Activated naive CD8-positive, alpha-beta T cell (primary cell): ENCODE results near the gene OR8K5.
"Not testable (repeated sequence)": the region's sequence is repeated elsewhere in the genome, so short reads cannot be mapped to it uniquely, and the experiment has no call there.

ENCODE experiments used
- H3K27ac Mint-ChIP-seq: one replicate; pipeline ENCODE4 v1.8.0; 2021; ENCODE audit warnings: mixed read lengths
- H3K27me3 Mint-ChIP-seq: one replicate; pipeline ENCODE4 v1.8.0; 2021; ENCODE audit warnings: mixed read lengths
- H3K36me3 Mint-ChIP-seq: one replicate; pipeline ENCODE4 v1.8.0; 2021; ENCODE audit warnings: mixed read lengths
- H3K4me1 Mint-ChIP-seq: one replicate; pipeline ENCODE4 v1.8.0; 2021; ENCODE audit warnings: low read depth, mixed read lengths
- H3K4me3 Mint-ChIP-seq: one replicate; pipeline ENCODE4 v1.8.0; 2021; ENCODE audit warnings: mild to moderate bottlenecking, mixed read lengths
- H3K9me3 Mint-ChIP-seq: one replicate; pipeline ENCODE4 v1.8.0; 2021; ENCODE audit warnings: low read depth, mixed read lengths

The OR8K5 gene, protein sequence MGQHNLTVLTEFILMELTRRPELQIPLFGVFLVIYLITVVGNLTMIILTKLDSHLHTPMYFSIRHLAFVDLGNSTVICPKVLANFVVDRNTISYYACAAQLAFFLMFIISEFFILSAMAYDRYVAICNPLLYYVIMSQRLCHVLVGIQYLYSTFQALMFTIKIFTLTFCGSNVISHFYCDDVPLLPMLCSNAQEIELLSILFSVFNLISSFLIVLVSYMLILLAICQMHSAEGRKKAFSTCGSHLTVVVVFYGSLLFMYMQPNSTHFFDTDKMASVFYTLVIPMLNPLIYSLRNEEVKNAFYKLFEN

DNA sequence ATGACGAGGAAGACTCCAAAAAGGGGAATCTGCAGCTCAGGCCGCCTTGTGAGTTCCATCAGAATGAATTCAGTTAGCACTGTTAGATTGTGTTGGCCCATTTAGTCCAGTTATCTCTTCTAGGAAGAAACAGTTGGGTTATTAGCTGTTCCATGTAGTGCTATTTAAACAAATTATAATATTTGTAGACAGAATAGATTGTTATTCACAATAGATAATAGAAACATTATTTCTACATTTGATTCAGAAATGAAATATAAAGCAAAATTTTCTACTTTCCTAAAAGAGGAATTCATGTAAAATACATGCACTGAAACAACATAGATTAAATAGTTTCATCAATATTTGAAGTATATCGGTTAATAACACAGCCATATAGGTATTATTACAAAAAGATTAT lies at the start of gene OR8K5:
Gene OR8K5 (minus strand): TSS at position 101 of the 400 bp plus-strand sequence. CDS start 0 bp downstream, at position 101.
- Mint-ChIP-seq H3K36me3 (no peaks in the 10 kb centered on the region), H3K4me1 (no peaks in the 10 kb centered on the region), H3K27me3 (no peaks in the 10 kb centered on the region), H3K27ac (no peak within 1 kb of the TSS), H3K9me3 (peaks cover 24% of the 10 kb centered on the region), H3K4me3 (no peak within 1 kb of the TSS)

DNA sequence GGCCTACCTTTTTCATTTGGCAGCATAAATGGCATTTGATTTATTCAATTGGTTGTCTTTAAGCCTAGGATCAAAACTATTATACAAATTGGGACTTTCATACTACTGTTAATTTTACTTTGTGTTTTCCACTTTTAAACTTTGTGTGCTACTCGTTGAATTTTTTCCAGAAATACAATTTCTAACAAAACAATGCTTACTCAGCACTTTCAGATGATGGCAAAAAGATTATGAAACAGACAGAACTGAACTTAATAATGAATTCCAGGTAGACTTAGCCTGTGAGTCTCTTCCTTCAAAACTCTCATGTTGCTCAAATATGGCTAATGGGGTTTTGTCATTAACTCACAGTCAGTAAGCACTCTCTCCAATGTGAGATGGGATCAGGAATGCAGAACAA lies 47.7 kb upstream of the OR8K5 start:
- no peaks in the 10 kb centered on the region for H3K36me3 Mint-ChIP-seq
- no peaks in the 10 kb centered on the region for H3K4me1 Mint-ChIP-seq
- H3K27me3 Mint-ChIP-seq: no peaks in the 10 kb centered on the region
- H3K27ac Mint-ChIP-seq: no peak overlapping the region
- H3K9me3 Mint-ChIP-seq: peaks cover 6% of the 10 kb centered on the region
- H3K4me3 Mint-ChIP-seq: no peak overlapping the region

- peaks cover 13% of the 10 kb centered on the region for H3K9me3 Mint-ChIP-seq
- no peak overlapping the region for H3K27ac Mint-ChIP-seq
- no peaks in the 10 kb centered on the region for H3K36me3 Mint-ChIP-seq
- H3K4me1 Mint-ChIP-seq: no peaks in the 10 kb centered on the region
- no peak overlapping the region for H3K4me3 Mint-ChIP-seq
- H3K27me3 Mint-ChIP-seq: no peaks in the 10 kb centered on the region
Observed at GRCh38 chr11:56197367-56197766, 37.2 kb upstream of the OR8K5 start.

- no peaks in the 10 kb centered on the region for H3K4me1 Mint-ChIP-seq
- peaks cover 13% of the 10 kb centered on the region for H3K9me3 Mint-ChIP-seq
- no peaks in the 10 kb centered on the region for H3K27me3 Mint-ChIP-seq
- H3K27ac Mint-ChIP-seq: no peak overlapping the region
- H3K36me3 Mint-ChIP-seq: no peaks in the 10 kb centered on the region
- no peak overlapping the region for H3K4me3 Mint-ChIP-seq
Observed at GRCh38 chr11:56196705-56197104, 36.6 kb upstream of the OR8K5 start.

- peaks cover 22% of the 10 kb centered on the region for H3K9me3 Mint-ChIP-seq
- H3K4me3 Mint-ChIP-seq: no peak overlapping the region
- H3K27me3 Mint-ChIP-seq: no peaks in the 10 kb centered on the region
- no peaks in the 10 kb centered on the region for H3K36me3 Mint-ChIP-seq
- no peaks in the 10 kb centered on the region for H3K4me1 Mint-ChIP-seq
- H3K27ac Mint-ChIP-seq: no peak overlapping the region
Observed at GRCh38 chr11:56188602-56189001, 28.5 kb upstream of the OR8K5 start.

DNA sequence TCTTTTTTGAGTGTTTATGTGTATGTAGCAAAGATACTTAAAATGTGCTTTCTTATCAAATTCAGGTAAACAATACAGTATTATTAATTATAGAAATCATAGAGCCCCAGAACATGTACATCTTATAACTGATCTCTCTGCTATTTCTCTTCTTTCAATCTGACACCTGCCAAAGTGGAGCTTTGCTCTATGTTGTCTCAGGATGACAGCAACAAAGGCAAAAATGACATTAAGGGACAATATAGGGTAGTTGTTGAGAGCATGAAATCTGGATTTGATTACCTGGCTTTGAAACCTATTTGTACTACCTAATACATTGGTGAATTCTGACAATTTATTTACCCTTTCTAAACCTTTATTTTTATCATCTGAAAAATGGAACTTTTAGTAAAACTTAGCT lies 23.3 kb upstream of the OR8K5 start:
- Mint-ChIP-seq H3K27ac (no peak overlapping the region), H3K4me1 (no peaks in the 10 kb centered on the region), H3K4me3 (no peak overlapping the region), H3K27me3 (no peaks in the 10 kb centered on the region), H3K9me3 (peaks cover 23% of the 10 kb centered on the region), H3K36me3 (no peaks in the 10 kb centered on the region)

GRCh38 chr11:56176318-56176717 lies 16.2 kb upstream of the OR8K5 start, which contains the start of gene OR5J2:
OR5J2 (plus strand) TSS chr11:56176618; CDS start chr11:56176618, 0 bp downstream.
- Mint-ChIP-seq H3K36me3 (no peaks in the 10 kb centered on the region), H3K9me3 (peaks cover 24% of the 10 kb centered on the region), H3K27me3 (no peaks in the 10 kb centered on the region), H3K4me1 (no peaks in the 10 kb centered on the region), H3K4me3 (no peak within 1 kb of the TSS), H3K27ac (no peak within 1 kb of the TSS)

GRCh38 chr11:56172256-56172830 lies 12.2 kb upstream of the OR8K5 start:
- Mint-ChIP-seq H3K27me3 (no peaks in the 10 kb centered on the region), H3K27ac (no peak overlapping the region), H3K36me3 (no peaks in the 10 kb centered on the region), H3K4me3 (no peak overlapping the region), H3K4me1 (no peaks in the 10 kb centered on the region), H3K9me3 (peaks cover 14% of the 10 kb centered on the region)

DNA sequence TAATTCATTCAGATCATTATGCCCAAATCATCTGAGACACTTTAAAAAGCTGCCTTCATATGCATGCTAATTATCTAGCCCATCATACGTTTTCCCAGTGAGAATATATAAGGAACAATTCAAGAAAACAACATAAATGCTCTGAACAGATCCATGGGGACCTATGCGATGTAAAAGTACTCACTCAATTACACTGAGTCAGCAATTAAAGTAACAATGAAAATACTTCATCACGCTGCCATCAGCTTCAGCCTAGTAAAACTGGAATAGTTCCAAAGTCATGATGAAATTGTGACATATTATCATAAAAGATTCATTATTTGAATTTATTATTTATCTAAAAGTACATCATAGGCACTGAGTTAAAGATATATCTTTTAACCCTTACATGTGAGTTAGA lies 3.7 kb upstream of the OR8K5 start:
- H3K27ac Mint-ChIP-seq: no peak overlapping the region
- no peaks in the 10 kb centered on the region for H3K27me3 Mint-ChIP-seq
- H3K36me3 Mint-ChIP-seq: no peaks in the 10 kb centered on the region
- no peak overlapping the region for H3K4me3 Mint-ChIP-seq
- H3K9me3 Mint-ChIP-seq: peaks cover 16% of the 10 kb centered on the region
- no peaks in the 10 kb centered on the region for H3K4me1 Mint-ChIP-seq

GRCh38 chr11:56152333-56152732 lies 7.8 kb downstream of the OR8K5 start:
- no peak overlapping the region for H3K4me3 Mint-ChIP-seq
- H3K27ac Mint-ChIP-seq: no peak overlapping the region
- H3K27me3 Mint-ChIP-seq: no peaks in the 10 kb centered on the region
- no peaks in the 10 kb centered on the region for H3K4me1 Mint-ChIP-seq
- H3K36me3 Mint-ChIP-seq: no peaks in the 10 kb centered on the region
- peaks cover 21% of the 10 kb centered on the region for H3K9me3 Mint-ChIP-seq

- Mint-ChIP-seq H3K27me3 (no peaks in the 10 kb centered on the region), H3K36me3 (no peaks in the 10 kb centered on the region), H3K27ac (no peak overlapping the region), H3K4me1 (no peaks in the 10 kb centered on the region), H3K9me3 (peaks cover 17% of the 10 kb centered on the region), H3K4me3 (no peak overlapping the region)
Observed at GRCh38 chr11:56151376-56151775, 8.7 kb downstream of the OR8K5 start.

GRCh38 chr11:56143681-56144080 lies 16.4 kb downstream of the OR8K5 start:
- H3K4me1 Mint-ChIP-seq, H3K27ac Mint-ChIP-seq, H3K4me3 Mint-ChIP-seq, H3K27me3 Mint-ChIP-seq, H3K9me3 Mint-ChIP-seq, H3K36me3 Mint-ChIP-seq: not testable (repeated sequence)

- Mint-ChIP-seq H3K36me3 (no peaks in the 10 kb centered on the region), H3K27ac (no peak within 1 kb of the TSS), H3K4me1 (no peaks in the 10 kb centered on the region), H3K4me3 (no peak within 1 kb of the TSS), H3K9me3 (peaks cover 6% of the 10 kb centered on the region), H3K27me3 (no peaks in the 10 kb centered on the region)
Observed at GRCh38 chr11:56140151-56140661, 19.9 kb downstream of the OR8K5 start, which contains the start of gene OR8J3. OR8J3 (minus strand) TSS chr11:56140201; CDS start chr11:56137718, 2,483 bp downstream.

DNA sequence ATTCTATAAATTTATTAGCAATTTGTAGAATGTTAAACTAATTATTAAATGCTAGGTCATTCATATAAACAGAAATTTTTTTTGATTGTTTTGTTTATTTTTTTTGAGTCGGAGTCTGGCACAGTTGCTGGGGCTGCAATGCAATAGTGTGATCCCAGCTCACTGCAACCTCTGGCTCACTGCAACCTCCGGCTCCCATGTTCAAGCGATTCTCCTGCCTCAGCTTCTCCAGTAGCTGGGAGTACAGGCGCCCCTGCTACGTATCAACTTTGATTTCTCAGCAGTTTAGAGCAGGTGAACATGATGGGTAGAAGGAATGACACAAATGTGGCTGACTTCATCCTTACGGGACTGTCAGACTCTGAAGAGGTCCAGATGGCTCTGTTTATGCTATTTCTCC lies 38.0 kb downstream of the OR8K5 start, which contains the start of gene OR8H3:
Gene OR8H3 (plus strand): TSS at position 301 of the 400 bp plus-strand sequence. CDS start 0 bp downstream, at position 301.
- H3K27me3 Mint-ChIP-seq: no peaks in the 10 kb centered on the region
- H3K36me3 Mint-ChIP-seq: no peaks in the 10 kb centered on the region
- peaks cover 5% of the 10 kb centered on the region for H3K9me3 Mint-ChIP-seq
- no peak within 1 kb of the TSS for H3K27ac Mint-ChIP-seq
- no peak within 1 kb of the TSS for H3K4me3 Mint-ChIP-seq
- no peaks in the 10 kb centered on the region for H3K4me1 Mint-ChIP-seq
